Activated CD4-positive, CD25-positive, alpha-beta regulatory T cell (primary cell): ENCODE results near the gene MBD5.

Source experiments
- DNase-seq, 4 experiments: peaks; one replicate each; lab custom pipeline; 2025; lab: John Stamatoyannopoulos, UW

MBD5 gene

DNA sequence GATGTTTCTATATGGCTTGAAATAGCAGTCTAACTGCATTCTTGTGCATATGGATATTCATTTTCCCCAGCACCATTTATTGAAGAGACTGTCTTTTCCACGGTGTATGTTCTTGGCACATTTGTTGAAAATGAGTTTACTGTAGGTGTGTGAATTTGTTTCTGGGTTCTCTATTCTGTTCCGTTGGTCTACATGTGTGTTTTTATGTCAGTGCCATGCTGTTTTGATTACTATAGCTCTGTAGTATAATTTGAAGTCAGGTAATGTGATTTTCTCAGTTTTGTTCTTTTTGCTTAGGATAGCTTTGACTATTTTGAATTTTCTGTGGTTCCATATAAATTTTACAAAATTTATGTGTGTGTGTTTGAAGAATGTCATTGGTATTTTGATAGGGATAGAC is 201.0 kb downstream of the MBD5 start:
- DNase-seq, result no peak

DNA sequence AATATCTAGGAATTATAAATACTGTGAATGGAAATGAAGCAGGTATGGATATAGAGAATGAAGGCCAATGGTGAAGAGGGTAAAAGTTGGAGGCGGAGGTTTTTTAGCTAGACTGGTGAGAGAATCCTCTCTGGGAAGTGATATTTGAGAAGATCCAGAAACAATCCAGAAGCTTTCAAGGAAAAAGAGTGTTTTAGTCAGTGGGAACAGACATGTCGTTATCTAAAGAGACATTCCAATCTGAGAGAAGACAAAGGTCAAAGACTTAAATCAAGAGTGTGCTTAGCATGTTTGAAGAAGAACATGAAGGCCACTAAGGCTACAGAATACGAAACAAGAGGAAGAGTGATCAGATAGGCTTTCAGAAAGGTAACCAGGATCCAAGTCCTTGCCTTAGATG is 211.0 kb downstream of the MBD5 start:
- no peak for DNase-seq

DNA sequence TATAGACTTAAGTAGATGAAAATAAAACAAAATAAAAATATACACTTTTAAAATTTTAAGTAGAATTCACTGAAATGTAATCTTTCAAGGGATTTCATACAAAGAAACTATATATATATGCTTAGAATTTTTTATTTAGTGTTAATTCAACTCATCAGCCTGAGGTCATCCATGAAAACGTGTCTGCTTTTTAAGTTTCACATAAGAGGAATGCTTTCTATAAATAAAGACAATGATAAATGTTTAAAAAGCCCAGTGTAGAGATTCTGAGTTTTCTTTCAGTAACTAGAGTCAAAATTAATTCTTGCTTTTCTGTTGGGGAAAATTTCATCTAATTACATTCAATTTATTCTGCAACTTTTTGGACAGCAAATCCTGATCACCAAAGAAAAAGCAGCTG is 213.3 kb downstream of the MBD5 start:
- no peak for DNase-seq

DNA sequence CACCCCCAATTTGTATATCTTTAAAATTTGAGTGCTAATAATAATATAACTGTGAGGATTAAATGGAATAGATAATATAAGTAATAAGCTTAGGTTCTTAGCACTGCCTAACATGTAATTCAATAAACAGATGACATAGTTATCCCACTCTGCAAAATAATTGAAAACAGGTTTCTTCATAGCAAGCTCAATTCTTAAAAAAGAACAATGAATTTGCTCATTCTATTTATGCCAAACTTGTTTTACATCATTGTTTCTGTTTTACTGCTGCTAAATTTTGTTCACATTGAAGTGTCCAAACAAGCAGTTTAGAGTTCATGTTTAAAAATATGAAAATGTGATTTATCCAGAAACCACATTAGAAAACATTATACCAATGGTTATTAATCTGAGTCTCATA is 217.0 kb downstream of the MBD5 start:
- DNase-seq, result no peak

DNA sequence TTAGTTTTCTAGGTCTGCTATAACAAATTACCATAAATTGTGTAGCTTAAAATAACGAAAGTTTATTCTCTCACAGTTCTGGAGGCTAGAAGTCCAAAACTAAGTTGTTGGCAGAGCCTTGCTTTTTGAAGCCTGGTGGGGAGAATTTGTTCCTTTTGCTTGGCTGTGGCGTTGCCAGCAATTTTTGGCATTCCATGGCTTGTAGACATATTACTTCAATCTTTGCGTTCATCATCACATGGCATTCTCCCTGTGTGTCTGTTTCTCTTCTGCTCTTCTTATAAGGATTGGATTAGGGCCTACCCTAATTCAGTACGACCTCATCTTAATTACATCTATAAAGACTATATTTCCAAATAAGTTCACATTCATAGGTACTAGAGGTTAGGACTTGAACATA is 217.7 kb downstream of the MBD5 start:
- DNase-seq, result no peak

DNA sequence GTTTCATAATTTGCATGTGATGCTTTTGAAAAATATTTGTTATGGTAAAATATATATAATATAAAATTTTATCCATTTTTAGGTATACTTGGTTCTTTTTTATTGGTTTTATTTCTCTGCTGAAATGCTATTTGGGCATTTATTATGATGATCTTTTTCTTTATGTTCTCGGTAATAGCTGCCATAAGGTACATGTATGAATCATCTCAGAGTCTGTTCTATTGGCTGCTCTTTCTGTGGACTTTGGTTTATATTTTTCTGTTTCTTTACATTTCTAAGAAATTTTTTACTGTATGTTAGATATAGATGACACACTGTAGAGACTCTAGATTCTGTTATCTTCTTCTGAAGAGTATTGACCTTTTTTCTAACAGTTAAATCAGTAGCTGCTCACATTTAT is 219.9 kb downstream of the MBD5 start:
- no peak for DNase-seq

DNA sequence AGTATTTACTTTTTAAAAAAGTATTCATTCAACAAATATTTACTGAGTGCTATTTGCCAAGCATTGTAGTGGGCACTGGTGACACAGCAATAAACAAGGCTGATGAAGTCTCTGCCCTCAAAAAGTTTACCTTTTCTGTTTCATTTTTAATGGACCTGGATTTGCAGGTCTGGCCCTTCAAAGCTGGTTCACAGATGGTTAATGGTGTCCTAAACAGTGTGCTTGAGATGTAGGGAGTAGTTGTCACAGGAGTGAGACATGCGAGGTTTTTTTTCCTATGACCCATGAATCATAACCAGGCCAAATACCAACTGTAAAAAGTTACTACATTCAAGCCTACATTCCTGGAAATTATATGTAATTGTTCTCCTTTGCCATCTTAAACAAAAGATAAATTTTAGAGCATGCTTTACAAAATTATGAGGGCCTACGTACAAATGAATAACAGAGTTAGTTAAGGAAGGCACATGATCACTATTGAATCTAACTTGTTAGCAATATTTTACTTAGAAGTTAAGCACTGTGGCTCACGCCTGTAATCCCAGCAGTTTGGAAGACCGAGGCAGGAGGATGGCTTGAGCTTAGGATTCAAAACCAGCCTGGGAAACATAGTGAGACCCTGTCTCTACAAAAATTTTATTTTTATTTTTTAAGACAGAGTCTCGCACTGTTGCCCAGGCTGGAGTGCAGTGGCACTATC is 223.9 kb downstream of the MBD5 start:
- no peak for DNase-seq

DNA sequence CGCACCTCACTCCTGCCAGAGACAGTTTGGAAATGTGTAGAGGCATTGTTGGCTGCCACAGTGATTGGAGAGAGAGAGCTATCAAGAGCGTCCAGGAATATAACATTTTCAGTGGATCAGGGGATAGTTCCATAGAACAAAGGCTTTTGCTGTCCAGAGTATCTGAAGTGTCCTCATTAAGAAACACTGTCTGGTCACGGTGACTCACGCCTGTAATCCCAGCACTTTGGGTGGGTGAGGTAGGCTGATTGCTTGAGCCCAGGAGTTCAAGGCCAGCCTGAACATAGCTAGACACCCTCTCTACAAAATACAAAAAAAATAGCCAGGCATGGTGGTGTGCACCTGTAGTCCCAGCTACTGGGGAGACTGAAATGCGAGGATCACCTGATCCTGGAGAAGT is 231.1 kb downstream of the MBD5 start:
- no peak for DNase-seq

DNA sequence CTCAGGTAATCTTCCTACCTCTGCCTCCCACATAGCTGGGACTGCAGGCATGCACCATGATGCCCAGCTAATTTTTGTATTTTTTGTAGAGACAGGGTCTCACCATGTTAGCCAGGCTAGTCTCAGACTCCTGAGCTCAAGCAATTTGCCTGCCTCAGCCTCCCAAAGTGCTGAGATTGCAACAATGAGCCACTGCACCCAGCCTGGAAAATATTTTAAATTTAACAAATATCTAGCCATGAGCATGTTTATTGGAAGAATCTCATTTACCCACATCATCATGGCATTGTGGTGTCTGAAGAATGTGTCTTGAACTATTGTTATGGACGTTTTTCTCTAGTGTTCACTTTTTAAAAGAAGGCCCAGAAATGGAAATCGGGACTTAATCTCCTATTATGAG is 231.8 kb downstream of the MBD5 start:
- no peak for DNase-seq

DNA sequence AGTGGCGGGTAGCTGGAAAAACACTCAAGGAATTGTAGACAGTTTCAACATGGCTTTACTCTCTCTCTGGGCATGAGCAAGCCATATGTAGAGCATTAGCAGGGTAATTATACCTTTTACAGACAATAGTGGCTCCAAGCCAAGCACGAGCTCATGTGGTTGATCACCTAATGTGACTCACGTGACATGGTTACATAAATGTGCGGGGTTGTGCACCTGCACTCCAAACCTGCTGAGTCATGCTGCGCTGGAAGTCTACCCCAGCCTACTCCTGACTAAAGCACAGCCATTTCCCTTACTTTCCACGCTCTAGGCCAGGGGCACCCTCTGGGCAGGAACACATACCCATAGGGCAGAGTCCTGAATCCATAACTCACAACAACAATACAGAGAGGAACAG is 232.8 kb downstream of the MBD5 start:
- no peak for DNase-seq

DNA sequence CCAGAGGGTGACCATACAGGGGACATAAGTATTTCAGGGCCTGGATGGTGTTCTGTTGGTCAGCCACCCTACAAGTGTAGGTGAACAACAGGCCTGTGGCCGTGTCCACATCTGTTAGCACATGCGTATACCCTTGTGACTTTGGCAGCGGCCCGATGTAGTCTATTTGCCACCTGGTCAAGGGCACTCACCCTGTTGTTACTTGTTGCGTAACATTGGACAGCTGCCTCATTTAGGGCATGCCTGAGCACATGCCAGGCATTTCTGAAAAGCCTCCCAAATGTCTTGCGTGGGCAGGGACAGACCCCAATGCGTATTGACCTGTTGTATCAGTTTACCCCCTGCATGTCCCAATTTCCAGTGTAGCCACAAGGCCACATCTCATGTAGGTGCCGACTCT is 235.0 kb downstream of the MBD5 start:
- no peak for DNase-seq

DNA sequence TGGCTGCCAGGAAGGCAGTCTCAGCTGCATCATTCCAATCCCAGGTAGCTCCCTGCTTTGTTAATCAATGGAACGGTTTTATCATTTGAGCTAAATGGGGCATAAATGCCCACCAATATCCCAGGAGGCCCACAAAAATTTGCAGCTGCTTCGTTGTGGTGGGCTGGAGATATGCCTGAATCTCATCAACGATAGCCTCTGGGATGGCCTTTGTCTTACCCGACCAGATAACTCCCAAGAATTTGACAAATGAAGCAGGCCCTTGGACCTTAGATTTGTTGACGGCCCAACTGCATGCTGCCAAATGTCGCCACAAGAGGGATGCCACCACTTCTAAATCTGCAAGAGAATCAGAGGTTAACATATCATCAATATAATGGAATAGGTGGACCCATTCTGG is 236.4 kb downstream of the MBD5 start:
- DNase-seq, result no peak

DNA sequence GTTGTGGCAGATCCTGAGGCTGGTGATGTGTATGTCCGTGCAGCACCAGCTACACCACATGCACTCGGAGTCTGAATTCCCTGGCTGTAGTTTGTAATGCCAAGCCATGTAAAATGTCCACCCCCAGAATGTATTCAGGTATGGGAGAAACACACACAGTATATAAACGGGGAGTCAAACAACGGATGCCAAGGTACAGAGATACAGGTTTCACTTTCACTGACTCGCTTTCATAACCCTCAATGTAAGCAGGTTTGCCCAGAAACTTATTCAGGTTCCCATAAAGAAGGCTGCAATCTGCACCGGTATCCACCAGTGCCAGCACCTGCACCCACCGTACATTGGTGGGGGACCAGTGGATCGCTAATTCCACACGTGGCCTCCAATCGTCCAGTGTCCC is 237.2 kb downstream of the MBD5 start:
- no peak for DNase-seq

DNA sequence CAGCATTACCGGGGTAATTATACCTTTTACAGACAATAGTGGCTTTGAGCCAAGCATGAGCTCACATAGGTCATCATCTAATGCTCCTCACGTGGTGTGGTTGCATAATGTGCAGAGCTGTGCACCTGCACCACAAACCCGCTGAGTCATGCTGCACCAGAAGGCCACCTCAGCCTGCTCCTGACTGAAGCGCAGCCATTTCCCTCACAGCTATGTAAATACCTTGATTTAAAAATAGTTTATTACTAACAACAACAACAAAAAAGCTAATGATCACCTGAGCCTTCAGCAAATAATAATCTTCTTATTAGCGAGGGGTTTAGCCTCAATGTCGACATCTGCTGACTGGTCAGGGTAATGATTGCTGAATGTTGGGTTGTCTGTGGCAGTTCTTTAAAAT is 238.8 kb downstream of the MBD5 start:
- no peak for DNase-seq

DNA sequence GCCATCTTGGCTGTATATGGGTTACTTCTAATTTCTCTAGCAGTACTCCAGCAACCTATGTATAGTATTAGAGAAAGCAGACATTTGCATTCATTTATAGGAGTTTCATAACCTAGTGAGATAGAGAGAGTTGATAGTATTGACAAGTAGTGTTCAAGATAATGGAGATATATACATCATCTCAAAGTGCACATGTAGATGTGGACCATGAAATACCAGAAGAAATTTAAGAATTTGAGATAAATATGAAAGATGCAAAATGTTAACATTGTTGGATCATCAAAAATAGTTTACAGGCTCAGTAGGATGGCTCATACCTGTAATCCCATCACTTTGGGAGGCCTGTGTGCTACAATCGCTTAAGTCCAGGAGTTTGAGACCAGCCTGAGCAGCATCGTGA is 243.0 kb downstream of the MBD5 start:
- DNase-seq, result no peak

DNA sequence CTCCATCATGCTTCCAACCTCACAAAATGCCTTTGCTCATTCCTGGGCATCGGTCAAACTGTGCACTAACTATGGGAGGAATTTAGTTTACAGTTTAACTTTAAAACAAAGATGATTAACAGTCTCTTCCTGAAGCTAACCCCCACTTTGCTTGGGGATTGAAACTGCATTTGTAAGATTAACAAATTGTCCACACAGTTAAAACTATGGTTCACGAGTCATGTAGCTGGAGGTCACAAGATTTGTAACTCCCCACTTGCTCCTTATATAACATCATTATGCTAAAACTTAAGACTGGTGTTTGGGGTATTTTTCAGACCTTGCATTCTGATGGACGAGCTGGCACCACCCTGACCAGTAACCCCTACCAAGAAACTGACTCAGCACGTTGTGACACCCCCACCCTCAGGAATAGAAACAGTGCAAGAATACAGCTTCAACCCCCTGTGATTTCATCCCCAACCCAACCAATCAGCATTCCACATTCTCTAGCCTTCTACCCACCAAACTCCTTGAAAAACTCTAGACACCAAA is 252.3 kb downstream of the MBD5 start:
- DNase-seq, result no peak

DNA sequence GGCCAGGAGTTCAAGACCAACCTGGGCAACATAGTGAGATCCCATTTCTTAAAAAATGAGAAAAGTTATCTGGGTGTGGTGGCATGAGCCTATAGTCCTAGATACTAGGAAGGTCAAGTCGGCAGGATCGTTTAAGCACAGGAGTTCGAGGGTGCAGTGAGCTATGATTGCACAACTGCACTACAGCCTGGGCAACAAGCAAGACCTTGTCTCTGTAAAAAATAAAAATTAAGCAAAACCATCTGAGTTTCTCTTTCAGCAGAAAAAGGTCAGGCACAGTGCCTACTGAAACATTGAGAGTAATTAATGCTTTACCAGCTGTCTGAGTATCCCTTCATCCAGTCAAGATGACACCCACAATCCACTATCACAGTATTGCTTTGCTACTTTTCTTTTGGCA is 258.3 kb downstream of the MBD5 start:
- no peak for DNase-seq

DNA sequence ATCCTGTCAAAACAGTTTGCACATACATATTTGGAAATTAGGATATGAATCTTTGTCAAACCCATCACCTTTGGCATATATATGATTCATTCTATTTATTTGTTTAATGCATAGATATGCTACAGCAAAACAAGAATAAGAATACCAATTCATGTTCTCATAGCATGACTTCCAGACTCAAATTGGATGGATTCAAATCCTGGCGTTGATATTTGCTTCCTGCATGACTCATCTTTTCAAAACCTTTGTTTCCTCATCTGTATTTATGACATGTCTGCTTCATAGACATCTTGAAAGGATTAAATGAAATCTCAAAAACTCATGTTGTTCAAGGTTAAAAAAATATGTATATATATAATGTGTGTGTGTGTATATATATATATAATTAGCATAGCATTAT is 261.3 kb downstream of the MBD5 start:
- no peak for DNase-seq

DNA sequence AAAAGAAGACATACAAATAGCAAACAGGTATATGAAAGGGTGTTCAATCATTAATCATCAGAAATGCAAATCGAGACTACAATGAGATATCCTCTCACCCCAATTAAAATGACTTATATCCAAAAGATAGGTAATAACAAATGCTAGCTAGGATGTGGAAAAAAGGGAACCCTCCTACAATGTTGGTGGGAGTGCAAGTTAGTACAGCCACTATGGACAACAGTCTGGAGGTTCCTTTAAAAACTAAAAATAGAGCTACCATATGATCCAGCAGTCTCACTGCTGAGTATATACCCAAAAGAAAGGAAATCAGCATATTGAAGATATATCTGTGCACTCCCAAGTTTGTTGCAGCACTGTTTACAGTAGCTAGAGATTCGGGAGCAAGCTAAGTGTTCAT is 271.5 kb downstream of the MBD5 start:
- DNase-seq, result no peak

DNA sequence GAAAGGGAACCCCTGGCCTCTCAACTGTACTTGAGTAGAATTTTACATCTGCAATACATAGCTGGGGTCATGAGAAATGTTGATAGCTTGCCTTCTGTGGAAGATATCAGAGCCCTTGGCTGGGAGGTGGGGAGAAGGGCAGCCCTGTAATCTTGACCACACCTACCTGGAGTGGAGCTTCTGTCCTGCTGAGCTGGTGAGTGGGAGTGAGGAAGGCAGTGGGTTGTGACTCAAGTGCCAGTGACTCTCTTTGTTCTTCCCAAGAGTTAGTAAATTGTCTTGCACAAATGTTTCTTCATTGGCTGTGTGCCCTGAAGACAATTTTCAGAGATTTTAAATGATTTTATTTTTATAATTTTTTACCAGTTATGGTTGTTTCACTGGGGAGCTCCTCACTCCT is 277.3 kb downstream of the MBD5 start:
- DNase-seq, result no peak

DNA sequence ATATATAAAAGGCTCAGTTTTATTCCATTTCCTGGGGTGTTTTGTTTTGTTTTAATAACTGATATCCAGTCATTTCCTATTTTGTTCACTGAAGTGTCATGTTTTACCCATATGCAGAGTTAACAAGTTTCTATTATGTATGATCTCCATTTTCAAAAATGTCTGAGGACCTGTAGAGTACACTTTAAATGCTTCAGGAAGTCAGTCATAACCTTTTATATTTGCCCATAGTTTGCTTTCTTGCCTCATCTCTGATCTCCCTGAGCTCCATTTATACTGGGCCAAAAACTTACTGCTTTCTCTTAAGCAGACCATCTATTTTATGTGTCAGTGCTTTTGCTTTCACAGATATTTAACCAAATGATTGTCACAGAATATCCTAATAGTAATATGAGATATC is 278.7 kb downstream of the MBD5 start:
- no peak for DNase-seq

DNA sequence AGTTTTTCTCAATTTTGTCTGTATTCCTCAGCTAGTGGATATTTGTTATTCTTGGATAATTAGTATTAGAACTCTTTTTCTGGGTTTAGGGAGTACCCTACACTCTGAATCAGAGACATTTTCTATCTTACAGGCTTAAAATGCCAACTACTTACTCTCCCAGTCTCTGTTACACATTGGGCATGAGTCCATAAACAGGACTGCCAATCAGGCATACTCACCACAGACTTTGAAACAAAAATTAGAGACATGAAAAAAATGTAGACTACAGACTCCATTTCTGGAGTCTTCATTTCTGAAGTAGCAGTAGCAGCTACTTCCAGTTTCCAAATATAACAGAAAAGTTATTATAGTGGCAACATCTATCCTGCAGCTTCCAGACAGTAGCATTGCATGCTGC is 279.7 kb downstream of the MBD5 start:
- no peak for DNase-seq

DNA sequence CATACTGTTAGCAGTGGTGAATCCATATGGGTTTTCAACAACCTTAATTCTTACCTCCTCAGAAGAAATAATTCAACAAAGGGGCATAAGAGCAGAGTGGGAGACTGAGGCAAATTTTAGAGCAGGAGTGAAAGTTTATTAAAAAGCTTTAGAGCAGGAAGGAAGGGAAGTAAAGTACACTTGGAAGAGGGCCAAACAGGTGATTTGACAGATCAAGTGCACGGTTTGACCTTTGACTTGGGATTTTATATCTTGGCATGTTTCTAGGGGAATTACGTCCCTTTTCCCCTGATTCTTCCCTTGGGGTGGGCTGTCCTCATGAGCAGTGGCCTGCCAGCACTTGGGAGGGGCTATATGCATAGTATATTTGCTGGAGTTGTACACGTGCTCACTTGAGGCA is 280.5 kb downstream of the MBD5 start:
- no peak for DNase-seq

DNA sequence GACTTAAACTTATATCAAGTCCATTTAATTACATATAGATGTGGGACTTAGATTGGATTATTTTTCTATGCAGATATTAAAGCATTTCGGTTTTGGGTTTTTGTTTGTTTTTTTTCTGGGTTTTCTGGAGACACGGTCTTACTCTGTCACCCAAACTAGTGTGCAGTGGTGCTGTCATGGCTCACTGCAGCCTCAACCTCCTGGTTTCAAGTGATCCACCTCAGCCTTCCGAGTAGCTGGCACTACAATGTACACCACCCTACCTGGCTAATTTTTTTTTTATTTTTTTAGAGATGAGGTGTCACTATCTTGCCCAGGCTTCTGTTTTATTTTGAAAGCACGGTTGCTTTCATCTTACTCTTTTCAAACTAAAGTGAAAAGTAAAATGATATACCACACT is 281.6 kb downstream of the MBD5 start:
- no peak for DNase-seq

DNA sequence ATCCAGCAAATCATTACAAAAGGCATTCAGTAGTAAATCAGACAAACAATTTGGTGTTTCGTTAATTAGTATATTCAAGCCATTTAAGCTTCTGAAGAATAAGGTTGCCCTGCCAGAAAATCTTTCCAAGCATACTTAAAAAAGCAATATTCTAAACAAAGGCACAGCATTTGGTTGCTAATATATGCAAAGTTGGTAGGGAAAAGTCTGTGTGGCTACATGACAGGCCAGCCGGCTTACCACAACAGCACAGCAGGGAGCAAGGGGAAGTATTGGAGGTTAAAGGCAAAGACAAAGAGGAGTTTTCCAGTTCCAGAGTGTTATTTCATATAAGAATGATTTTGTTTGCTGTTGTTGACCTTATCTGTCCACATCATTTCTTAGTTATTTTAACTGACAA is 282.3 kb downstream of the MBD5 start:
- no peak for DNase-seq
